Subcutaneous adipose tissue (tissue), 4 donors: ENCODE data around the gene TACR3. TPM values are rescaled to one million over a fixed set of nuclear protein-coding genes. Genes with fewer than 3 reads are reported as not detected.

Source experiments
- CTCF ChIP-seq: fragments of 450-650 bp; IDR thresholded peaks from one replicate; pipeline ENCODE4 v1.5.1; 2016; ENCODE audit warnings: low read depth, mild to moderate bottlenecking, control low read depth, antibody characterized with exemption, moderate library complexity
- total RNA-seq, 4 donors: library from RNA; depleted of rRNA; stranded (reverse); fragments of >200 nt; gene quantifications; one replicate each; pipeline ENCODE4 v1.1.0, GENCODE V29; 2016

Gene TACR3
- total RNA-seq, 4 donors from 2014 or later: not detected

GRCh38 chr4:103719105-103719829, 518 bp downstream of the TACR3 start:
- no peak for TF ChIP-seq CTCF

GRCh38 chr4:103692615-103693014, 27.2 kb downstream of the TACR3 start:
- no peak for TF ChIP-seq CTCF

- TF ChIP-seq CTCF: no peak
Observed at GRCh38 chr4:103673983-103674382, 45.8 kb downstream of the TACR3 start.

- TF ChIP-seq CTCF: no peak
Observed at GRCh38 chr4:103664436-103665075, 55.2 kb downstream of the TACR3 start.

- TF ChIP-seq CTCF: no peak
Observed at GRCh38 chr4:103648541-103648940, 71.2 kb downstream of the TACR3 start.

GRCh38 chr4:103645991-103646390, 73.8 kb downstream of the TACR3 start:
- no peak for TF ChIP-seq CTCF

GRCh38 chr4:103634236-103634635, 85.5 kb downstream of the TACR3 start:
- TF ChIP-seq CTCF: no peak
